Right lobe of liver (tissue), 6 donors: Measurements from ENCODE around the gene OMA1. TPM values are rescaled to one million over a fixed set of nuclear protein-coding genes. Genes with fewer than 3 reads are reported as not detected.
A peak's percentile ranks its signal among the peaks of the same experiment; 100 is the strongest.

Experiments used
- ATAC-seq, 4 donors: fragments of 200-7000 bp; cut with Tn5 transposase; one replicate each; pipeline ENCODE4 v1.9.1; 2020; ENCODE audit warnings: mild to moderate bottlenecking in 4 of 4, moderate library complexity in 4 of 4
- DNase-seq, 3 donors: peaks; one replicate each; pipeline ENCODE4 v3.0.0-alpha.2; 2020
- H3K27ac ChIP-seq, 3 donors: fragments of 200-600 bp; one replicate each; pipeline ENCODE4 v1.8.0; 2022
- H3K27me3 ChIP-seq, 2 donors: fragments of 200-600 bp; one replicate each; pipeline ENCODE4 v1.8.0; 2022
- H3K36me3 ChIP-seq, 4 donors: fragments of 200-600 bp; sonication (generic) in 1 of 4; one replicate each; pipeline versions ENCODE4 v1.5.1 to v1.8.0; 2017 to 2022; ENCODE audit warnings: control low read depth in 1 of 4
- H3K4me1 ChIP-seq, 4 donors: fragments of 200-600 bp; sonication (generic) in 1 of 4; one replicate each; pipeline versions ENCODE4 v1.5.1 to v1.8.0; 2017 to 2022; ENCODE audit warnings: control low read depth in 1 of 4
- H3K4me3 ChIP-seq, 3 donors: fragments of 200-600 bp; one replicate each; pipeline ENCODE4 v1.8.0; 2022
- H3K9me3 ChIP-seq, 4 donors: fragments of 200-600 bp; sonication (generic) in 1 of 4; one replicate each; pipeline versions ENCODE4 v1.5.1 to v1.8.0; 2017 to 2022; ENCODE audit warnings: control low read depth in 1 of 4
- POLR2A ChIP-seq: fragments of 450-650 bp; IDR thresholded peaks from one replicate; pipeline ENCODE4 v1.6.1; 2017; ENCODE audit warnings: antibody characterized with exemption, mild to moderate bottlenecking
- WGBS: methylation state at CpG from one replicate; pipeline ENCODE4 v1.1.6; 2018; ENCODE audit warnings: low coverage, low lambda C conversion rate; ENCODE audit not compliant: insufficient coverage; ENCODE audit errors: missing lambda C conversion rate; 5-methylcytosine and 5-hydroxymethylcytosine counted together
- intact Hi-C, 2 donors: fragments of 100-400 bp; cut with DNase I; formaldehyde crosslinking; loops; one replicate each; pipeline versions ENCODE4 v1.11.2 to v1.14.1; 2022
- long read RNA-seq: library from polyadenylated mRNA; unstranded; transcript quantifications from one replicate; pipeline ENCODE4 v2.0.0, GENCODE V29; 2019
- total RNA-seq, 6 experiments: library from RNA; depleted of rRNA in 2 of 6; stranded (reverse); fragments of >200 nt in 2 of 6; fragmentation: NEBNext Ultra II Directional in 3 of 6; extraction: Animal tissue kit (Norgen Biotek cat#: 25700) in 3 of 6; gene quantifications; one replicate each; pipeline versions ENCODE4 v1.1.0 to v1.2.4, GENCODE V29; 2016 to 2023
- TF ChIP-seq, protein P1 (sequence below), 4 donors: fragments of 200-600 bp in 3 of 4; fragments of 450-650 bp in 1 of 4; IDR thresholded peaks; one replicate each; pipeline versions ENCODE4 v1.5.1 to v1.8.0; 2016 to 2022; ENCODE audit warnings: antibody characterized with exemption in 4 of 4, mild to moderate bottlenecking in 2 of 4
- donor health status: DM: no; HTN: yes; CAD: no.
- donor health status: DM: no; HTN: no; CAD: no.
- donor health status: DM: no; HTN: no; CAD: no.
- donor health status: DM: no; HTN: yes; CAD: no.
- donor health status: DM: no; HTN: yes; CAD: no.

Gene OMA1
- total RNA-seq: 10 to 100 TPM; 16.1 to 29.0 (median 18.9) TPM
- long read RNA-seq, partial matches to known transcripts: 0 of 6 reads
- long read RNA-seq, other reads (novel, unspliced or antisense): 6 of 6 reads

DNA sequence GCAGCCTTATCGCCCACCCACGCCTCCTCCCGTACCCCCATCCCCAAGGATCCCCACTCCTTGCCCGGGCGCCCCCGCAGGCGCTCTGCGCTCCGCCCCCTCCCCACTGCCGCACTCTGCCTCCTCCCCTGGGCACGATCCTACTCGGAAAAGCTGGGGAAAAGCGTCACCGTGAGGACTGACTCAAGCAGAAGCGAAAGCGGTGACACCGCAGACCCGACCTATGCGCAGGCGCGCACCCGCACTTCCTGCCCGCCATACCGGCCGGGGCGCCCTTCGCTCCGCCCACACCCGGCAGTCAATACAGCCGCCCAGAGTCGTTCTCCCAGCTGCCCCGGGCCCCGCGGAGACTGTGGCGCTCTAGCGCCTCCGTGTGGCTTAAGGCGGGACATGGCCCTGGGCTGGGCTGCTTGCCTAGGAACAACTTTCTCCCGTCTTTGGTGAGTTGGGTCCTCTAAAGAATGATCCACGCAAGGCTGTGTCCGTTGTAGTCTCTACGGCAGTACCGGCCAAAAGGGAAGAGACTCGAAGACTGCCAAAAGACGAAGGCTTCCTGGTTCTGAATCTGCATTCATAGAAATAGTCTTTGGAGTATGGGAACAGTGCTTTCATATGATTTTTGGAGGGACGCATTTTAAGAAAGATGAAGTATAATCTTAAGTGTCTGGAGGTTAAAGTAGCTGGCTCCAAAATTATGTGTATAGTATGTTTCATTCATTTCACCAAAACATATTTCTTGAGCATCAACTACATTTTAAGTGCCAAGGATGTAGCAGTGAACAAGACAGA is at the start of gene OMA1:
Gene OMA1 (minus strand): TSS at position 207 of the 789 bp plus-strand sequence. CDS start 7,432 bp downstream, outside the sequence.
- WGBS: under 1% methylated on average over 45 of the region's 46 CpGs
- Histone ChIP-seq H3K27ac (peak within 1 kb of the TSS; percentile 94 to 99 (median 98)), H3K36me3 (no peaks in the 10 kb centered on the region), H3K27me3 (no peaks in the 10 kb centered on the region), H3K4me1 (peaks cover 0 to 11% (median 0%) of the 10 kb centered on the region in 4 donors), H3K9me3 (no peaks in the 10 kb centered on the region), H3K4me3 (peak within 1 kb of the TSS; percentile 54 to 70 (median 61))
- peak; percentile 96 to 98 (median 97) for ATAC-seq
- peak; percentile 98 to 99 (median 98) for DNase-seq
- intact Hi-C loops: no loop called here
- TF ChIP-seq POLR2A: peak; percentile 83
- TF ChIP-seq, protein P1, sequence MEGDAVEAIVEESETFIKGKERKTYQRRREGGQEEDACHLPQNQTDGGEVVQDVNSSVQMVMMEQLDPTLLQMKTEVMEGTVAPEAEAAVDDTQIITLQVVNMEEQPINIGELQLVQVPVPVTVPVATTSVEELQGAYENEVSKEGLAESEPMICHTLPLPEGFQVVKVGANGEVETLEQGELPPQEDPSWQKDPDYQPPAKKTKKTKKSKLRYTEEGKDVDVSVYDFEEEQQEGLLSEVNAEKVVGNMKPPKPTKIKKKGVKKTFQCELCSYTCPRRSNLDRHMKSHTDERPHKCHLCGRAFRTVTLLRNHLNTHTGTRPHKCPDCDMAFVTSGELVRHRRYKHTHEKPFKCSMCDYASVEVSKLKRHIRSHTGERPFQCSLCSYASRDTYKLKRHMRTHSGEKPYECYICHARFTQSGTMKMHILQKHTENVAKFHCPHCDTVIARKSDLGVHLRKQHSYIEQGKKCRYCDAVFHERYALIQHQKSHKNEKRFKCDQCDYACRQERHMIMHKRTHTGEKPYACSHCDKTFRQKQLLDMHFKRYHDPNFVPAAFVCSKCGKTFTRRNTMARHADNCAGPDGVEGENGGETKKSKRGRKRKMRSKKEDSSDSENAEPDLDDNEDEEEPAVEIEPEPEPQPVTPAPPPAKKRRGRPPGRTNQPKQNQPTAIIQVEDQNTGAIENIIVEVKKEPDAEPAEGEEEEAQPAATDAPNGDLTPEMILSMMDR (IDR thresholded peaks at IDR 0.05): peak; percentile 97 to 99 (median 98)

DNA sequence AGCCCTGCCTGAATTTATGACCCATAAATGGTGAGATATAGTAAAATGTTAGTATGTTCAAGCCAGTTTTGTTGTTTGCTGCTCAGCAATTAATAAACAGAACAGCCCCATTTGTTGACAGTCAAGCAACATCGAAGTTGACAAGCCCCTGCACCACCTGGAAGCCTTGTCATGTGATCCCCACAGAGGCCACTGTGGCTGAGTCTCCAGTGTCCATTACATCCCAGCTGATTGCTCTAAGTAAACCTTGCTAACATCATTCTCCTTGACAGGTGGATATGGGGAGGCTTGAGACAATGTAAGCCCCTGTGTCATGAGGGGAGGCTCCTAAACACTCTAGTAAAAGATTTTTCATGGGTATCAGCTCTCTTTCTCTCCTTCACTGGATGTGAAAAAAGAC is 48.0 kb upstream of the OMA1 start:
- ATAC-seq: no peak
- intact Hi-C loops: no loop called here
- H3K36me3 ChIP-seq: no peaks in the 10 kb centered on the region
- no peak for TF ChIP-seq POLR2A
- TF ChIP-seq, protein P1 (IDR thresholded peaks at IDR 0.05): no peak
- no peak overlapping the region for H3K27ac ChIP-seq
- H3K4me1 ChIP-seq: no peaks in the 10 kb centered on the region
- no peaks in the 10 kb centered on the region for H3K27me3 ChIP-seq
- DNase-seq: no peak
- no peaks in the 10 kb centered on the region for H3K9me3 ChIP-seq
- WGBS: 38% methylated on average over 1 of the region's 1 CpG
- no peak overlapping the region for H3K4me3 ChIP-seq

DNA sequence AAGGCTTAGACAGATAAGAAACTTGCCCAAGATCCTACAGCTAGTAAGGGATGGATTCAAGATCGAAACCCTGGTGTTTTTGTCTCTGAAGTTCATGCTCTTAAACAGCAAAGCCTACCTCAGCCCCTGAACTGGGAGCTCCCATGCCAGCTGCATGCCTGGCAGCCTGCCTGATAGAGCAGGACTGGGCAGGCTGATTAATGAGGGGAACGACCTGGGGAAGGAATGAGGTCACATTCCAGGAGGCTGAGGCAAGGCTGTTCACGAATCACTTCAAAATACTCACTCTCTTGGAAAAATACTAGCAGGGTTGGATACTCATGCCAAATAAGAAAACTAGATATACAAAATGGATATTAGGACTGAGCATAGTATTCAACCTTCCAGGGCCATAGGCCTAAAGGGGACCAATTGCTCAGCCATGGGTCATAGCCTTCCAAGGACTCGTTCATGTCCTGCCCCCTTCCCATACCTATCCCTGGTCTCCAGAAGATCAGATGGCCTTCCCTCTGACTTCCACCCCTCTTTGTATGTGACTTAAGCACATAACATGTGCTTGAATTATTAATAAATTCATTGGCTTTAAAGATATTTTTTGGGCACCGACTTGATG is 46.1 kb upstream of the OMA1 start:
- TF ChIP-seq, protein P1 (IDR thresholded peaks at IDR 0.05): no peak
- no peak for TF ChIP-seq POLR2A
- DNase-seq: peak in 2 of 3 donors; percentile 58 to 76
- intact Hi-C loops: no loop called here

DNA sequence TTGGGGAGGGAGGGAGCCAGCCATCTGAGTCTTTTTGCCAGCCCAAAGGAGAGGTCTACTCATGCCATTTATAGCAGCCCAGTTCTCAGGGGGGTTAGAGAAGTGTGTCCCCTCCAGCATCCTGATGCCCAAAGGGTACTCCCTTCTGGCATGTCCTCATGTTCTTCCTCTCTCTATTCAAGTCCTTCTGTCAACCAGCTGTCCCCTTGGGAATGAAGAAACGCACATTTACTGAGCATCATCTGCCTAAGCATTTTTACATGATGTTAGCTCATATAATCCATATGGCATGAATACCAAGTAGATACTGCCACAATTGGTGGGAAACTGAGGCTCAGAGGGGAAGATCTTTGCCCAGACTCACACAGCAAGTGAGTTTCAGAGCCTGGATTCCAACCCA is 45.3 kb upstream of the OMA1 start:
- no peak for DNase-seq
- intact Hi-C loops: no loop called here

More for the DNA sequence above, 46.1 kb upstream of the OMA1 start:
- H3K4me3 ChIP-seq: no peak overlapping the region
- peak overlapping the region in 1 of 3 donors; percentile 26 for H3K27ac ChIP-seq
- ATAC-seq: peak; percentile 55 to 97 (median 66)
- H3K4me1 ChIP-seq: no peaks in the 10 kb centered on the region
- H3K36me3 ChIP-seq: no peaks in the 10 kb centered on the region
- H3K9me3 ChIP-seq: no peaks in the 10 kb centered on the region
- 44% methylated on average over 5 of the region's 5 CpGs for WGBS
- H3K27me3 ChIP-seq: no peaks in the 10 kb centered on the region

More for the DNA sequence above, 45.3 kb upstream of the OMA1 start:
- no peaks in the 10 kb centered on the region for H3K9me3 ChIP-seq
- H3K4me1 ChIP-seq: no peaks in the 10 kb centered on the region
- TF ChIP-seq, protein P1 (IDR thresholded peaks at IDR 0.05): no peak
- no peak for TF ChIP-seq POLR2A
- WGBS: 100% methylated on average over 1 of the region's 1 CpG
- no peaks in the 10 kb centered on the region for H3K27me3 ChIP-seq
- ATAC-seq: no peak
- H3K27ac ChIP-seq: no peak overlapping the region
- H3K4me3 ChIP-seq: no peak overlapping the region
- H3K36me3 ChIP-seq: no peaks in the 10 kb centered on the region
